ENCODE measurements around the gene CUX1.

DNA sequence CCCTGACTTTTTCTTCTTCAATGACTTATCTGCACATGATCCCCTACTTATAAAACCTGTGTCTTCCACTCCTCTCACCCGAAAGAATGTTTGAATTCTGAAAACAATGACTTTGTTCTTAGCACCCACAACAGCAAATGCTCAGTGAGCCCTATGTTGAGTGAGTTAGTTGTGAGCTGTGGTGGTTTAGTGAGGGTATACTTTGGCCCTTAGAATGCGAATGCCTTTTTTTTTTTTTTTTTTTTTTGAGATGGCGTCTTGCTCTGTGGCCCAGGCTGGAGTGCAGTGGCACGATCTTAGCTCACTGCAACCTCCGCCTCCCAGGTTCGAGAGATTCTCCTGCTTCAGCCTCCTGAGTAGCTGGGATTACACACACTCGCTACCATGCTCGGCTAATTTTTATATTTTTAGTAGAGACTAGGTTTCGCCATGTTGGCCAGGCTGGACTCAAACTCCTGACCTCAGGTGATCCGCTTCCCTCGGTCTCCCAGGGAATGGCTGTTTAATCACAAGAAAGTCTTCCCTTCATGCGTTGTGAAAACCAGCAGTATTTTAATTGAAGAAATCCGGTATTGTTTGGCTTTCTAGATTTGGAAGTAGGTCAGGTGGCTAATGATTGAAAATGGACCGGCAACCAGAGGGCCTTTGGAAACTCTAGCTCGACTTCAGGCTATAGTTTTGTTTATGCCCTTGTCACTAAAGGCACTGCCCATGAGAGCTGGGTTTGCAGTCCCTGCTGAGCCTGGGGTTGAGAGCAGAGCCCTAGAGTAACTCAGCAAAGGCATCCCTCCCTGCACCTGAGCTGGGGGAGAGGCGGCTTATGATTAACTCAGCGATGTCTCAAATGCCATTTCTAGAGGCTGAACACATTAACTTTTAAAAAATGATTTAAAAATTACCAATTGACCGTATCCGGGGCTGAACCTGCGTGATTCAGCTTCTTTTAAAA is 41.3 kb downstream of the CUX1 start:
- TF ChIP-seq RARB (CRISPR knock-in tag; IDR thresholded peaks at IDR 0.05) (no peak), TCF4 (CRISPR knock-in tag; IDR thresholded peaks at IDR 0.05; ENCODE audit: borderline replicate concordance) (no peak), ZFP30 (CRISPR knock-in tag; IDR thresholded peaks at IDR 0.05) (no peak), ZFP3 (CRISPR knock-in tag; IDR thresholded peaks at IDR 0.05) (no peak), BACH2 (CRISPR knock-in tag; IDR thresholded peaks at IDR 0.05; ENCODE audit: borderline replicate concordance) (no peak), ZNF8 (CRISPR knock-in tag; IDR thresholded peaks at IDR 0.05) (no peak), ARNTL (CRISPR knock-in tag; IDR thresholded peaks at IDR 0.05; ENCODE audit: borderline replicate concordance, low read depth) (no peak), CSDC2 (CRISPR knock-in tag; IDR thresholded peaks at IDR 0.05) (no peak)
- TF ChIP-seq, protein P1, sequence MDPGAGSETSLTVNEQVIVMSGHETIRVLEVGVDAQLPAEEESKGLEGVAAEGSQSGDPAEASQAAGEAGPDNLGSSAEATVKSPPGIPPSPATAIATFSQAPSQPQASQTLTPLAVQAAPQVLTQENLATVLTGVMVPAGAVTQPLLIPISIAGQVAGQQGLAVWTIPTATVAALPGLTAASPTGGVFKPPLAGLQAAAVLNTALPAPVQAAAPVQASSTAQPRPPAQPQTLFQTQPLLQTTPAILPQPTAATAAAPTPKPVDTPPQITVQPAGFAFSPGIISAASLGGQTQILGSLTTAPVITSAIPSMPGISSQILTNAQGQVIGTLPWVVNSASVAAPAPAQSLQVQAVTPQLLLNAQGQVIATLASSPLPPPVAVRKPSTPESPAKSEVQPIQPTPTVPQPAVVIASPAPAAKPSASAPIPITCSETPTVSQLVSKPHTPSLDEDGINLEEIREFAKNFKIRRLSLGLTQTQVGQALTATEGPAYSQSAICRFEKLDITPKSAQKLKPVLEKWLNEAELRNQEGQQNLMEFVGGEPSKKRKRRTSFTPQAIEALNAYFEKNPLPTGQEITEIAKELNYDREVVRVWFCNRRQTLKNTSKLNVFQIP (CRISPR knock-in tag; IDR thresholded peaks at IDR 0.05; ENCODE audit: borderline replicate concordance, low read depth) = no peak
- TF ChIP-seq, protein P2, sequence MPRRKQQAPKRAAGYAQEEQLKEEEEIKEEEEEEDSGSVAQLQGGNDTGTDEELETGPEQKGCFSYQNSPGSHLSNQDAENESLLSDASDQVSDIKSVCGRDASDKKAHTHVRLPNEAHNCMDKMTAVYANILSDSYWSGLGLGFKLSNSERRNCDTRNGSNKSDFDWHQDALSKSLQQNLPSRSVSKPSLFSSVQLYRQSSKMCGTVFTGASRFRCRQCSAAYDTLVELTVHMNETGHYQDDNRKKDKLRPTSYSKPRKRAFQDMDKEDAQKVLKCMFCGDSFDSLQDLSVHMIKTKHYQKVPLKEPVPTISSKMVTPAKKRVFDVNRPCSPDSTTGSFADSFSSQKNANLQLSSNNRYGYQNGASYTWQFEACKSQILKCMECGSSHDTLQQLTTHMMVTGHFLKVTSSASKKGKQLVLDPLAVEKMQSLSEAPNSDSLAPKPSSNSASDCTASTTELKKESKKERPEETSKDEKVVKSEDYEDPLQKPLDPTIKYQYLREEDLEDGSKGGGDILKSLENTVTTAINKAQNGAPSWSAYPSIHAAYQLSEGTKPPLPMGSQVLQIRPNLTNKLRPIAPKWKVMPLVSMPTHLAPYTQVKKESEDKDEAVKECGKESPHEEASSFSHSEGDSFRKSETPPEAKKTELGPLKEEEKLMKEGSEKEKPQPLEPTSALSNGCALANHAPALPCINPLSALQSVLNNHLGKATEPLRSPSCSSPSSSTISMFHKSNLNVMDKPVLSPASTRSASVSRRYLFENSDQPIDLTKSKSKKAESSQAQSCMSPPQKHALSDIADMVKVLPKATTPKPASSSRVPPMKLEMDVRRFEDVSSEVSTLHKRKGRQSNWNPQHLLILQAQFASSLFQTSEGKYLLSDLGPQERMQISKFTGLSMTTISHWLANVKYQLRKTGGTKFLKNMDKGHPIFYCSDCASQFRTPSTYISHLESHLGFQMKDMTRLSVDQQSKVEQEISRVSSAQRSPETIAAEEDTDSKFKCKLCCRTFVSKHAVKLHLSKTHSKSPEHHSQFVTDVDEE (CRISPR knock-in tag; IDR thresholded peaks at IDR 0.05) = no peak
- TF ChIP-seq, protein P3, sequence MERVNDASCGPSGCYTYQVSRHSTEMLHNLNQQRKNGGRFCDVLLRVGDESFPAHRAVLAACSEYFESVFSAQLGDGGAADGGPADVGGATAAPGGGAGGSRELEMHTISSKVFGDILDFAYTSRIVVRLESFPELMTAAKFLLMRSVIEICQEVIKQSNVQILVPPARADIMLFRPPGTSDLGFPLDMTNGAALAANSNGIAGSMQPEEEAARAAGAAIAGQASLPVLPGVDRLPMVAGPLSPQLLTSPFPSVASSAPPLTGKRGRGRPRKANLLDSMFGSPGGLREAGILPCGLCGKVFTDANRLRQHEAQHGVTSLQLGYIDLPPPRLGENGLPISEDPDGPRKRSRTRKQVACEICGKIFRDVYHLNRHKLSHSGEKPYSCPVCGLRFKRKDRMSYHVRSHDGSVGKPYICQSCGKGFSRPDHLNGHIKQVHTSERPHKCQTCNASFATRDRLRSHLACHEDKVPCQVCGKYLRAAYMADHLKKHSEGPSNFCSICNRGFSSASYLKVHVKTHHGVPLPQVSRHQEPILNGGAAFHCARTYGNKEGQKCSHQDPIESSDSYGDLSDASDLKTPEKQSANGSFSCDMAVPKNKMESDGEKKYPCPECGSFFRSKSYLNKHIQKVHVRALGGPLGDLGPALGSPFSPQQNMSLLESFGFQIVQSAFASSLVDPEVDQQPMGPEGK (CRISPR knock-in tag; IDR thresholded peaks at IDR 0.05; ENCODE audit: borderline replicate concordance) = no peak
- TF ChIP-seq, protein P4, sequence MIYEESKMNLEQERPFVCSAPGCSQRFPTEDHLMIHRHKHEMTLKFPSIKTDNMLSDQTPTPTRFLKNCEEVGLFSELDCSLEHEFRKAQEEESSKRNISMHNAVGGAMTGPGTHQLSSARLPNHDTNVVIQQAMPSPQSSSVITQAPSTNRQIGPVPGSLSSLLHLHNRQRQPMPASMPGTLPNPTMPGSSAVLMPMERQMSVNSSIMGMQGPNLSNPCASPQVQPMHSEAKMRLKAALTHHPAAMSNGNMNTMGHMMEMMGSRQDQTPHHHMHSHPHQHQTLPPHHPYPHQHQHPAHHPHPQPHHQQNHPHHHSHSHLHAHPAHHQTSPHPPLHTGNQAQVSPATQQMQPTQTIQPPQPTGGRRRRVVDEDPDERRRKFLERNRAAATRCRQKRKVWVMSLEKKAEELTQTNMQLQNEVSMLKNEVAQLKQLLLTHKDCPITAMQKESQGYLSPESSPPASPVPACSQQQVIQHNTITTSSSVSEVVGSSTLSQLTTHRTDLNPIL (CRISPR knock-in tag; IDR thresholded peaks at IDR 0.05; ENCODE audit: low read depth) = no peak

Measured in SK-N-SH treated with all-trans-retinoic acid at 6 μM for 48 hours (cell line).